HG02763 (cell line): Measurements from ENCODE around the gene TBC1D3E.
"Not testable (repeated sequence)": the region's sequence is repeated elsewhere in the genome, so short reads cannot be mapped to it uniquely, and the experiment has no call there.

ENCODE experiments used
- ATAC-seq: cut with Tn5 transposase; IDR thresholded peaks from one replicate; pipeline ENCODE4 v1.9.1; 2021; ENCODE audit warnings: mild to moderate bottlenecking, moderate library complexity; ENCODE audit not compliant: unreplicated experiment

The TBC1D3E gene

DNA sequence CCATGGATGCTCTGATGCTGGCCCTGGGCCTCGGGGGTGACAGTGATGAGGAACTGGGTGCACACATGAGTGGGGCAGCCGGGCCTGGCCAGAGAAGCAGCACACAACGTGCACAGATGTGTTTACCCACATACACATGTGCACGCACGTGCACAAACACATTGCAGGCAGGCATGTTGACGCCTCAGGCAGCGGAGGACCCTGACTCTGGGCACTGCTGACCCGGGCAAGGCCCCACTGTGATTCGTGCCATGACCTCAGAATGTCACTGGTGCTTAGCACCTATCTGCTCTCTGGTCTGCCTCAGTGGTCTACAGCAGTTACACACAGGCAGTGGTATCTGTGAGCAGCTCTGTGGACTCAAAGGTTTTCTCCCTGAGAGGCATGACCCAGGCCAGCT is at the start of gene TBC1D3E:
Gene TBC1D3E, plus strand, starts transcription at position 301 of the 400 bp plus-strand sequence. CDS start 1,545 bp downstream, outside the sequence.
- not testable (repeated sequence) for ATAC-seq

DNA sequence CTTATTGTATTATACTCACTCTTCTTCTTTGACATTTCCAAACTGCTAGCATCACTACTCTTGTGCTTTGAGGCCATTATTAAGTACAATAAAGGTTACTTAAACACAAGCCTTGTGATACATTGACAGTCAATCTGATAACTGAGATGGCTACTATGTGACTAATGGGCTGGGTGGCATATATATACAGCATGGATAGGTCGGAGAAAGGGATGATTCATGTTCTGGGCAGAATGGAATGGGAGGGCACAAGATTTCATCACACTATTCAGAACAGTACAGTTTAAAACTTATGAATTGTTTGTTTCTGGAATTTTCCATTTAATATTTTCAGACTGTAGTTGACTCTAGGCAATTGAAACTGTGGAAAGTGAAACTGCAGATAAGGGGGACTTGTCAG is 40.4 kb upstream of the TBC1D3E start:
- ATAC-seq: not testable (repeated sequence)

DNA sequence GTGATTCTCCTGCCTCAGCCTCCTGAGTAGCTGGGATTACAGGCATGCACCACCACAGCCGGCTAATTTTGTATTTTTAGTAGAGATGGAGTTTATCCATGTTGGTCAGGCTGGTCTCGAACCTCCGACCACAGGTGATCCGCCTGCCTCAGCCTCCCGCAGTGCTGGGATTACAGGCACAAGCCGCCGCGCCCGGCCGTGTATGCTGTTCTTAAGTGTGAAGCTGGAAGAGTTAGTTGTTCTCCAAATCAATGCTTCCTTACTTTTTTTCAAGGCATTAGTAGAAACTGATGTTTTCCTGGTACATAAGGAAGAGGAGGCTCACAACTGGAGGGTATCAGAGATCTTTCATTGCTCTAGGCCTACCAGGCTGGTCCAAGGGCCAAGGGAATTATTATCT is 39.6 kb upstream of the TBC1D3E start:
- not testable (repeated sequence) for ATAC-seq

DNA sequence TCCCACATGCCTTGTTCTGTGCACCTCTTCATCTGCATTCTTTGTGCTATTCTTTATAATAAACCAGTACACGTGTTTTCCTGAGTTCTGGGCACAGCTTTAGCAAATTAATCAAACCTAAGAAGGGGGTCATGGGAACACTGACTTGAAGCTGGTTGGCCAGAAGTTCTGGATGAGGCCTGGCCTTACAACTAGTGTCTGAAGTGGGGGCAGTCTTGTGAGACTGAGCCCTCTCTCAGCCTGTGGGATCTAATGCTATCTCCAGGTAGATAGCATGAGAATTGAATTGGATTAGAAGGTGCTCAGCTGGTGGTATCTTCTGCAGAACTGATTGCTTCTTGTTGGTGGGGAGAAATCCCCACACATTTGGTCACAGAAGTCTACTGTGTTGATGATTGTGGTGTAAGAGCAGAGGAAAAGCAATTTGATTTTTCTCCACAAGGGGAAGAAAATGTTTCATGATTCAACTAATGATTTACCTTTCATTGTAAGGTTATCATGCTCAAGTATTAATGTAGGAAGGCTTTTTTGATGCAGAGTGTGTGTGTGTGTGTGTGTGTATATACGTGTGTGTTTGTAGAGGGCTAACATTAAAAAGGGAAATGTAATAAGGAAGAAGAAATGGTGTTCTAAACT is 33.6 kb upstream of the TBC1D3E start:
- ATAC-seq: not testable (repeated sequence)

DNA sequence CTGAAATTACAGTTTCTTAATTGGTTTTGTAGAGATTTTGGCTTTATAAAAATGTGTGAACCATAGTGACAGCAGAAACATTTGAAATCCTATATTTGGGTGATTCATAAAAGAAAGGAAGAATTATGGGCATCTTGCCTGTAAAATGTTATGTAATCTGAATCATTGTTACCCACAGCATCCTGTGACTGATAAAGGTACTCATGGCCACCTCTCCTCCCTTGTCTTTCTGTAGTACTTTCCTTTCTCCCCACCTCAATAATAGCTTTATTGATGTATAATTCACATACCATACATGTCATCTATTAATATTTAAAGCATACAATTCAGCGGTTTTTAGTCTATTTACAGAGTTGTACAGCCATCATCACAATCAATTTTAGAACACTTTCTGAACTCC is 28.5 kb upstream of the TBC1D3E start:
- ATAC-seq: not testable (repeated sequence)

DNA sequence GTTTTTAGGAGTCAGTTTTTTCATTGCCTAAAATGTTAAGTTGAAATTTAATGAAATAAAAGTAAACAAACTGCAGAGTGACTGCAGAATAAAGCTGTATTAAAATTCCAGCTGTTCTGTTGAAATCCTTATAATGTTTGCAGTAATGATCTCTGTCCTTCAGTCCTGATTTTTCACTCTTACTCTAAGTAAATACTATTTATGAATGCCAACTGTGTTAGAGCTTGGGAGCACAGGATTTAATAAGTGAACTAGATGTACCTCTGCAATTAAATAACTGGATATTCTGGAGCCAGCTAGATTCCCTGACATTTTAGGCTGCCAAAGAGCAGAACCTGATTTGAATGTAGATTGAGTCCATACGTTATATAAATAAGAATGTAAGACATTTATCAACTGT is 7.9 kb upstream of the TBC1D3E start:
- ATAC-seq: not testable (repeated sequence)

DNA sequence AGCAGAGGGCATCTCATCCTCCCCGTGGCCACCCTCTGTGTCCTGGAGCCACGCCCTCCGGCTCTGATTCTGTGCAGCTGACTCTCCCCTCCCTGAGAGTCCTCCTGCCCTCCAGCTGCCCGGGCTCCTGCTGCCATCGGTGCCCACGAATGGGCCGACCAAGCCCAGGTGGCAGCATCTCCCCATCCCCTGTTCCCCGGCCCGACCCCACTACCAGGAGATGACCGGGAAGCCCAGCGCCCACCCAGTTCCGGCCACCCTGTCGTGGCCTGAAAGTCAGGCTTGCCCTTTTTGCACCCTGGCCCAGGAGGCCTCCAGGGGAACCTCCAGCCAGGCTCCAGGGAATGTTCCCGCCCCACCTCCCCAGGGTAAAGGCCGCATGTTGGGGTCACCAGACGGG is 7.1 kb downstream of the TBC1D3E start:
- not testable (repeated sequence) for ATAC-seq
